Colonic mucosa (tissue), 4 donors: ENCODE data around the gene SCAF1. TPM values are rescaled to one million over a fixed set of nuclear protein-coding genes. Genes with fewer than 3 reads are reported as not detected.
A peak's percentile ranks its signal among the peaks of the same experiment; 100 is the strongest.

Experiments used
- DNase-seq: peaks from one replicate; pipeline ENCODE4 v3.0.0-alpha.2; 2020
- H3K27ac ChIP-seq: fragments of 200-600 bp; one replicate; pipeline ENCODE4 v1.8.0; 2021
- H3K27me3 ChIP-seq: fragments of 200-600 bp; one replicate; pipeline ENCODE4 v1.8.0; 2021
- H3K36me3 ChIP-seq: fragments of 200-600 bp; one replicate; pipeline ENCODE4 v1.8.0; 2021
- H3K4me1 ChIP-seq: fragments of 200-600 bp; one replicate; pipeline ENCODE4 v1.8.0; 2021; ENCODE audit warnings: mild to moderate bottlenecking
- H3K4me3 ChIP-seq: fragments of 200-600 bp; one replicate; pipeline ENCODE4 v1.8.0; 2021
- H3K9ac ChIP-seq, 2 donors: one replicate each; pipeline ENCODE4 v1.7.0; 2013; ENCODE audit warnings: control low read depth in 2 of 2, low read depth in 2 of 2, low read length in 2 of 2
- H3K9me3 ChIP-seq: fragments of 200-600 bp; one replicate; pipeline ENCODE4 v1.8.0; 2021
- intact Hi-C: fragments of 100-400 bp; cut with DNase I; formaldehyde crosslinking; loops from one replicate; pipeline ENCODE4 v1.14.1; 2022
- total RNA-seq, 2 donors: library from RNA; stranded (reverse); fragmentation: NEBNext Ultra II Directional in 1 of 2; extraction: Animal tissue kit (Norgen Biotek cat#: 25700) in 1 of 2; gene quantifications; one replicate each; pipeline ENCODE4 v1.2.1, GENCODE V29; 2021
- TF ChIP-seq, protein P1 (sequence below): fragments of 200-600 bp; IDR thresholded peaks from one replicate; pipeline ENCODE4 v1.8.0; 2022; ENCODE audit warnings: antibody characterized with exemption, mild to moderate bottlenecking
- donor health status: healthy.
- donor health status: DM: no; HTN: no; CAD: no.
- donor health status: DM: no; HTN: no; CAD: no.

SCAF1 gene, protein sequence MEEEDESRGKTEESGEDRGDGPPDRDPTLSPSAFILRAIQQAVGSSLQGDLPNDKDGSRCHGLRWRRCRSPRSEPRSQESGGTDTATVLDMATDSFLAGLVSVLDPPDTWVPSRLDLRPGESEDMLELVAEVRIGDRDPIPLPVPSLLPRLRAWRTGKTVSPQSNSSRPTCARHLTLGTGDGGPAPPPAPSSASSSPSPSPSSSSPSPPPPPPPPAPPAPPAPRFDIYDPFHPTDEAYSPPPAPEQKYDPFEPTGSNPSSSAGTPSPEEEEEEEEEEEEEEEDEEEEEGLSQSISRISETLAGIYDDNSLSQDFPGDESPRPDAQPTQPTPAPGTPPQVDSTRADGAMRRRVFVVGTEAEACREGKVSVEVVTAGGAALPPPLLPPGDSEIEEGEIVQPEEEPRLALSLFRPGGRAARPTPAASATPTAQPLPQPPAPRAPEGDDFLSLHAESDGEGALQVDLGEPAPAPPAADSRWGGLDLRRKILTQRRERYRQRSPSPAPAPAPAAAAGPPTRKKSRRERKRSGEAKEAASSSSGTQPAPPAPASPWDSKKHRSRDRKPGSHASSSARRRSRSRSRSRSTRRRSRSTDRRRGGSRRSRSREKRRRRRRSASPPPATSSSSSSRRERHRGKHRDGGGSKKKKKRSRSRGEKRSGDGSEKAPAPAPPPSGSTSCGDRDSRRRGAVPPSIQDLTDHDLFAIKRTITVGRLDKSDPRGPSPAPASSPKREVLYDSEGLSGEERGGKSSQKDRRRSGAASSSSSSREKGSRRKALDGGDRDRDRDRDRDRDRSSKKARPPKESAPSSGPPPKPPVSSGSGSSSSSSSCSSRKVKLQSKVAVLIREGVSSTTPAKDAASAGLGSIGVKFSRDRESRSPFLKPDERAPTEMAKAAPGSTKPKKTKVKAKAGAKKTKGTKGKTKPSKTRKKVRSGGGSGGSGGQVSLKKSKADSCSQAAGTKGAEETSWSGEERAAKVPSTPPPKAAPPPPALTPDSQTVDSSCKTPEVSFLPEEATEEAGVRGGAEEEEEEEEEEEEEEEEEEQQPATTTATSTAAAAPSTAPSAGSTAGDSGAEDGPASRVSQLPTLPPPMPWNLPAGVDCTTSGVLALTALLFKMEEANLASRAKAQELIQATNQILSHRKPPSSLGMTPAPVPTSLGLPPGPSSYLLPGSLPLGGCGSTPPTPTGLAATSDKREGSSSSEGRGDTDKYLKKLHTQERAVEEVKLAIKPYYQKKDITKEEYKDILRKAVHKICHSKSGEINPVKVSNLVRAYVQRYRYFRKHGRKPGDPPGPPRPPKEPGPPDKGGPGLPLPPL
- 10 to 100 TPM; 54.2 to 85.7 TPM for total RNA-seq

DNA sequence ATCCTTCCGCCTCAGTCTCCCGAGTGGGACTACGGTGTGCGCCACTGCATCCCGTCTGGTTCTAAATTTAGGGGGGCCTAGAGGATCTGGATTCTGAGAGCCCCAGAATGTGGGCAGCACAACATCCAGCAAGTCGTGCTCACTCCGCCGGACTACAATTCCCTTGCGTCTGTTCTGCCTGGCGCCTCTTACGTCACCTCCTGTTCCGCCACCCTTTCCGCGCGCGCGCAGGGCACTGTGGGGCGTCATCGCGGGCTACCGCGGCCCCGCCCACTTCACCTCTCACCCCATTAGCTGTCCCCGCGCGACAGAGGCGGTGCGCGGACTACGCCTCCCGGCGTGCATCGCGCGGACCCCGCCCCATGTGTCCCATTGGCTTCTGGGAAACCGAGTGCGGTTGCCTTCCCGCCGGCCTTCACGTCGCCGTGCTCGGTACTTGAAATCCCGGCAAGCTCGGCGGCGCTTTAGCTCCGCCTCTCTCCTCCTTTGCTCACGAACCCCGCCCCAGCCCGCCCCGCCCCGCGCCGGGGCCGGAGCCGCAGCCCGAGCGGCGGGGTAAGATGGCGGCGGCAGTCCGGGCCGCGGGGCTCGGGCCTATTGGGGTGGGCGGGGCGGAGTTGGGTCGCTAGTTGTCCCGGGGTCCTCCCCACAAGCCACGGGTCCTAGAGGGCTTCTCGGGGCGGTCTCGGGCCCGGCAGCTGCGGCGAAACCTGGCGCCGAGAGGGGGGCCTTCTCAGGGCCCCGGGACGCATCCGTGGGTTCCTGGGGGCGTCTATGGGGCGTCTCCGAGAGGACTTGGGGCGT, at the start of gene SCAF1:
SCAF1 (plus strand) TSS at position 522 of the 804 bp plus-strand sequence. CDS start 2,818 bp downstream, outside the sequence.
- Histone ChIP-seq H3K9ac (peak within 1 kb of the TSS; percentile 99 to 100), H3K36me3 (no peaks in the 10 kb centered on the region), H3K27me3 (no peaks in the 10 kb centered on the region), H3K4me1 (peaks cover 6% of the 10 kb centered on the region), H3K4me3 (peak within 1 kb of the TSS; percentile 96), H3K27ac (peak within 1 kb of the TSS; percentile 99), H3K9me3 (no peaks in the 10 kb centered on the region)
- intact Hi-C loops = no loop called here
- TF ChIP-seq, protein P1, sequence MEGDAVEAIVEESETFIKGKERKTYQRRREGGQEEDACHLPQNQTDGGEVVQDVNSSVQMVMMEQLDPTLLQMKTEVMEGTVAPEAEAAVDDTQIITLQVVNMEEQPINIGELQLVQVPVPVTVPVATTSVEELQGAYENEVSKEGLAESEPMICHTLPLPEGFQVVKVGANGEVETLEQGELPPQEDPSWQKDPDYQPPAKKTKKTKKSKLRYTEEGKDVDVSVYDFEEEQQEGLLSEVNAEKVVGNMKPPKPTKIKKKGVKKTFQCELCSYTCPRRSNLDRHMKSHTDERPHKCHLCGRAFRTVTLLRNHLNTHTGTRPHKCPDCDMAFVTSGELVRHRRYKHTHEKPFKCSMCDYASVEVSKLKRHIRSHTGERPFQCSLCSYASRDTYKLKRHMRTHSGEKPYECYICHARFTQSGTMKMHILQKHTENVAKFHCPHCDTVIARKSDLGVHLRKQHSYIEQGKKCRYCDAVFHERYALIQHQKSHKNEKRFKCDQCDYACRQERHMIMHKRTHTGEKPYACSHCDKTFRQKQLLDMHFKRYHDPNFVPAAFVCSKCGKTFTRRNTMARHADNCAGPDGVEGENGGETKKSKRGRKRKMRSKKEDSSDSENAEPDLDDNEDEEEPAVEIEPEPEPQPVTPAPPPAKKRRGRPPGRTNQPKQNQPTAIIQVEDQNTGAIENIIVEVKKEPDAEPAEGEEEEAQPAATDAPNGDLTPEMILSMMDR = no peak
- DNase-seq = peak; percentile 99

DNA sequence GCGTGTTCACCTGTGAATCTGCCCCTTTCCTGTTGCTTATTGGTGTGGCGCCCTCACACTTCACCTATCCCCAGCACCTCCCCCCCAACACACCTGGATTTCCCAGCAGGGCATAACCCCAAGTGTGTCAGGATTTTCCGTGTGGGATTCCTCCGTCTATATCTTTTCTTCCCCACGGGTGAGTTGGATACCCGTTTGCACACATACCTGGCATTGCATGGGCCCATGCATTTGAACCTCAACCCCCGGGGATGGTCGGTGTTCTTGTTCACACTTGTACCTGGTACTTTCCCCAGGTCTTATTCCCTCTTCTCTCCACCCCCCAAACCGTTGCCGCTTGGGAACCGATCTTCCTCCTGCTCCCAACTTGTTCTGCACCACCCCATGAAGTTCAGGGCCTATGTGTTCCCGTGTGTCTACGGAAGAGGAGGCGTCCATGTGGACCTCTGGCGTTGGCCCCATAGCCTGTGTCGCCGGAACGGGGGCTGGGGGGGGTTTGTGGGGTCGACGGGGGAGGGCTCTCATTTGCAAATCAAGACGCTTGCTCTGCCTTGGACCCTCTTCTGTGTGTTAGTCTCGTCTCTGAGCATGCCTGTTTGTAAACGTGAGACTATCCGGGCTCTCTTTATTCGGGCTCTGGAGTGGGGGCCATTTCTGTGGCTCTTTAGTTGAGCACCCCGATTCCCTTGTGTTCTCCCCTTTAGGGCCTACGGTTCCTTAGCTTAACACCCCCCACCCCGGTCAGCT, 49.4 kb upstream of the SCAF1 start:
- no peaks in the 10 kb centered on the region for H3K9me3 ChIP-seq
- H3K4me3 ChIP-seq = peak overlapping the region; percentile 74
- peak overlapping the region; percentile 69 to 92 for H3K9ac ChIP-seq
- intact Hi-C loops = loop anchor here (5.0 kb wide), 1 partner anchor 45 kb away; no protein-coding TSS in a partner anchor
- H3K36me3 ChIP-seq = peaks cover 5% of the 10 kb centered on the region
- TF ChIP-seq, protein P1 = no peak
- peak; percentile 58 for DNase-seq
- H3K4me1 ChIP-seq = no peaks in the 10 kb centered on the region
- H3K27me3 ChIP-seq = no peaks in the 10 kb centered on the region
- peak overlapping the region; percentile 91 for H3K27ac ChIP-seq

DNA sequence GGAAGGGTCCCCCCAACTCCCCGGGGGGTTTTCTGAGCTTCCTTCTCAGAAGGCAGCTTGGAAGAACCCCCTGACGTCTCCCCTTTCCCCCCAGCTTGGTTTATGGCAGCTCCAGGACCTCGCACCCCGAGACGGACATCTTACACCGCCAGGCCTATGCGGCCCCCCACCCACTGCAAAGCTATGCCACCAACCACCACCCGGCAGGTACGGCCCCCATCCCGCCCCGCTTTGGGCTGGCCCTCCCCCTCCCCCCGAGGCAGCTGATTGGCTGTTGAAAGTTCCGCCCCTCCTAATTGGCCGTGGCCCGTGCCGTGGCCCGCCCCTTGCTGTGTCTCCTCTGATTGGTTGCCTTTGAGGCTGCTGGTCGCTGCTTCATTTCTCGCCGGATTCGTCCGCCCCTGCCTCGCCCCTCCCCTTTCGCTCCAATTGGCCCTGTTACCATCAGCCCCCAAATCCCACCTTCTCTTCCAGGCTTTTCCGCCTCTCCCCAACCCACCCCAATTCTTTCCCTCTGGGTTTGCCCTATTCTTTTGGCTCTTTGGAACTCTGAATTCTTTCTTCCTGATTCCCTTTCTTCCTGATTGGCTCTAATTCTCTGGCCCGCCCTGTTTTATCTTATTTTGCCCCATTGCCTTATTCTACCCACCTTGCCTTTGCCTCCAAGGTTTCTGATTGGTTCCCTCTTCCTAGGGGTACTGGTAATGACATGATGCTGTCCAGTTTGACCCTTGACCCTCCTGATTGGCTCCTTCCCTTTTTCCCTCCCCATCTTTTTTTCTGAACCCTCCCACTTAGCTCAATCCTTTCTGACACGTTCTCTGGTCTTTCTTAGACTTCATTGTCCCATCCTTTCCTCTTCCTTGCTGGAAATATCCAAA, 48.5 kb upstream of the SCAF1 start:
- H3K27ac ChIP-seq = peak overlapping the region; percentile 91
- H3K27me3 ChIP-seq = no peaks in the 10 kb centered on the region
- no peaks in the 10 kb centered on the region for H3K4me1 ChIP-seq
- H3K9me3 ChIP-seq = no peaks in the 10 kb centered on the region
- H3K36me3 ChIP-seq = peaks cover 5% of the 10 kb centered on the region
- H3K4me3 ChIP-seq = peak overlapping the region; percentile 74
- DNase-seq = peak; percentile 98
- peak overlapping the region in 1 of 2 donors; percentile 92 for H3K9ac ChIP-seq
- intact Hi-C loops = loop anchor here (5.0 kb wide), 1 partner anchor 44 kb away; no protein-coding TSS in a partner anchor
- TF ChIP-seq, protein P1 = no peak
